MCF 10A (cell line): ENCODE measurements around the gene BHLHA15. TPM values are rescaled to one million over a fixed set of nuclear protein-coding genes. Genes with fewer than 3 reads are reported as not detected.
"Not testable (repeated sequence)": the region's sequence is repeated elsewhere in the genome, so short reads cannot be mapped to it uniquely, and the experiment has no call there.

Experiments used
- BruUV-seq: library from RNA; stranded (reverse); fragments of 400-500 nt; replicated peaks from 2 replicates; lab custom pipeline; 2021; lab: Mats Ljungman, UMichigan
- CTCF ChIA-PET: fragments of 300-600 bp; sonication (Branson Sonifier 250); formaldehyde crosslinking; extraction: SDS; loops from one replicate; lab custom pipeline; 2021; ENCODE audit warnings: antibody characterized with exemption, inconsistent platforms; lab: Yijun Ruan, JAX
- POLR2A ChIA-PET: fragments of 300-600, 350-650 bp; sonication (Branson Sonifier 250); formaldehyde crosslinking; extraction: SDS; loops from one replicate; lab custom pipeline; 2020; ENCODE audit warnings: antibody characterized with exemption, inconsistent platforms; lab: Yijun Ruan, JAX
- DNase-seq: peaks from one replicate; pipeline ENCODE4 v3.0.0-alpha.2; 2018; ENCODE audit not compliant: unreplicated experiment
- H3K27ac Mint-ChIP-seq: one replicate; pipeline ENCODE4 v1.8.0; 2022; ENCODE audit warnings: mild to moderate bottlenecking, low read depth, mixed read lengths; ENCODE audit not compliant: unreplicated experiment
- H3K27me3 Mint-ChIP-seq: one replicate; pipeline ENCODE4 v1.8.0; 2022; ENCODE audit warnings: mixed read lengths; ENCODE audit not compliant: insufficient read depth, unreplicated experiment
- H3K36me3 Mint-ChIP-seq: one replicate; pipeline ENCODE4 v1.8.0; 2022; ENCODE audit warnings: mild to moderate bottlenecking, moderate library complexity, mixed read lengths; ENCODE audit not compliant: insufficient read depth, unreplicated experiment
- H3K4me1 Mint-ChIP-seq: one replicate; pipeline ENCODE4 v1.8.0; 2022; ENCODE audit warnings: mixed read lengths; ENCODE audit not compliant: insufficient read depth, unreplicated experiment
- H3K4me3 Mint-ChIP-seq: one replicate; pipeline ENCODE4 v1.8.0; 2022; ENCODE audit warnings: mild to moderate bottlenecking, moderate library complexity, mixed read lengths; ENCODE audit not compliant: unreplicated experiment
- H3K9me3 Mint-ChIP-seq: one replicate; pipeline ENCODE4 v1.8.0; 2022; ENCODE audit warnings: mixed read lengths; ENCODE audit not compliant: unreplicated experiment
- intact Hi-C: fragments of 100-400 bp; cut with micrococcal nuclease; formaldehyde crosslinking; loops from 2 replicates; pipeline ENCODE4 v1.14.1; 2022
- total RNA-seq: library from RNA; stranded (reverse); gene quantifications from 2 replicates; pipeline ENCODE4 v1.2.3, GENCODE V29; 2022
- TF ChIP-seq, protein P1 (sequence below): fragments of 200-600 bp; IDR thresholded peaks from one replicate; pipeline ENCODE4 v1.8.0; 2022; ENCODE audit warnings: antibody characterized with exemption, mild to moderate bottlenecking; ENCODE audit not compliant: unreplicated experiment

The BHLHA15 gene
- total RNA-seq, 1 experiment from 2014 or later, result 3.2 TPM

- ChIA-PET CTCF (interaction anchor here (0.7 kb wide), 1 partner anchor 1218 kb away, joined by 3 read pairs; no protein-coding TSS in a partner anchor), POLR2A (no interaction called here)
- H3K36me3 Mint-ChIP-seq, result peaks cover 10% of the 10 kb centered on the region
- no peak overlapping the region for H3K4me3 Mint-ChIP-seq
- H3K27ac Mint-ChIP-seq, result no peak overlapping the region
- H3K27me3 Mint-ChIP-seq, result no peaks in the 10 kb centered on the region
- no peaks in the 10 kb centered on the region for H3K4me1 Mint-ChIP-seq
- TF ChIP-seq, protein P1, sequence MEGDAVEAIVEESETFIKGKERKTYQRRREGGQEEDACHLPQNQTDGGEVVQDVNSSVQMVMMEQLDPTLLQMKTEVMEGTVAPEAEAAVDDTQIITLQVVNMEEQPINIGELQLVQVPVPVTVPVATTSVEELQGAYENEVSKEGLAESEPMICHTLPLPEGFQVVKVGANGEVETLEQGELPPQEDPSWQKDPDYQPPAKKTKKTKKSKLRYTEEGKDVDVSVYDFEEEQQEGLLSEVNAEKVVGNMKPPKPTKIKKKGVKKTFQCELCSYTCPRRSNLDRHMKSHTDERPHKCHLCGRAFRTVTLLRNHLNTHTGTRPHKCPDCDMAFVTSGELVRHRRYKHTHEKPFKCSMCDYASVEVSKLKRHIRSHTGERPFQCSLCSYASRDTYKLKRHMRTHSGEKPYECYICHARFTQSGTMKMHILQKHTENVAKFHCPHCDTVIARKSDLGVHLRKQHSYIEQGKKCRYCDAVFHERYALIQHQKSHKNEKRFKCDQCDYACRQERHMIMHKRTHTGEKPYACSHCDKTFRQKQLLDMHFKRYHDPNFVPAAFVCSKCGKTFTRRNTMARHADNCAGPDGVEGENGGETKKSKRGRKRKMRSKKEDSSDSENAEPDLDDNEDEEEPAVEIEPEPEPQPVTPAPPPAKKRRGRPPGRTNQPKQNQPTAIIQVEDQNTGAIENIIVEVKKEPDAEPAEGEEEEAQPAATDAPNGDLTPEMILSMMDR, result no peak
- no peak for DNase-seq
- no peaks in the 10 kb centered on the region for H3K9me3 Mint-ChIP-seq
- intact Hi-C loops, result no loop called here
- BruUV-seq, result no TSS peak
Observed at GRCh38 chr7:98216941-98217622, 5.8 kb downstream of the BHLHA15 start.

GRCh38 chr7:98217623-98218582, 6.7 kb downstream of the BHLHA15 start:
- H3K27me3 Mint-ChIP-seq, result no peaks in the 10 kb centered on the region
- no peaks in the 10 kb centered on the region for H3K4me1 Mint-ChIP-seq
- intact Hi-C loops, result no loop called here
- CTCF ChIA-PET, result interaction anchor here (0.7 to 0.8 kb wide), 2 partner anchors 49 to 1217 kb away, joined by 3 read pairs; no protein-coding TSS in a partner anchor
- TF ChIP-seq, protein P1, result no peak
- no peak overlapping the region for H3K27ac Mint-ChIP-seq
- H3K36me3 Mint-ChIP-seq, result peaks cover 10% of the 10 kb centered on the region
- POLR2A ChIA-PET, result no interaction called here
- no peaks in the 10 kb centered on the region for H3K9me3 Mint-ChIP-seq
- no peak overlapping the region for H3K4me3 Mint-ChIP-seq
- BruUV-seq, result no TSS peak
- DNase-seq, result no peak

- peaks cover 10% of the 10 kb centered on the region for H3K36me3 Mint-ChIP-seq
- CTCF ChIA-PET, H3K27me3 Mint-ChIP-seq, H3K4me1 Mint-ChIP-seq, H3K4me3 Mint-ChIP-seq, intact Hi-C loops, H3K9me3 Mint-ChIP-seq, BruUV-seq, DNase-seq, H3K27ac Mint-ChIP-seq: not testable (repeated sequence)
- POLR2A ChIA-PET, result interaction anchor here (0.7 to 0.8 kb wide), 2 partner anchors 67 to 1776 kb away, joined by 3 read pairs; no protein-coding TSS in a partner anchor
Observed at GRCh38 chr7:98219382-98219781, 8.1 kb downstream of the BHLHA15 start.

- no peak for DNase-seq
- intact Hi-C loops, result no loop called here
- no peak overlapping the region for H3K4me3 Mint-ChIP-seq
- no peaks in the 10 kb centered on the region for H3K27me3 Mint-ChIP-seq
- TF ChIP-seq, protein P1, result no peak
- H3K9me3 Mint-ChIP-seq, result no peaks in the 10 kb centered on the region
- no peaks in the 10 kb centered on the region for H3K4me1 Mint-ChIP-seq
- H3K36me3 Mint-ChIP-seq, result peaks cover 6% of the 10 kb centered on the region
- ChIA-PET CTCF (interaction anchor here (0.6 kb wide), 1 partner anchor 19 kb away, joined by 3 read pairs; no protein-coding TSS in a partner anchor), POLR2A (no interaction called here)
- H3K27ac Mint-ChIP-seq, result no peak overlapping the region
- no TSS peak for BruUV-seq
Observed at GRCh38 chr7:98221611-98222532, 10.6 kb downstream of the BHLHA15 start.
